ENCODE data around the gene EIF2AK2.

EIF2AK2 gene

GRCh38 chr2:37142546-37142945 lies 14.2 kb downstream of the EIF2AK2 start:
- no peaks in the 10 kb centered on the region for H3K79me2 ChIP-seq (ENCODE audit: low read length)
- H3K36me3 ChIP-seq (replicated peaks; ENCODE audit: insufficient read depth, low read length), result peaks cover 13% of the 10 kb centered on the region

GRCh38 chr2:37132914-37133313 lies 23.9 kb downstream of the EIF2AK2 start:
- H3K27me3 ChIP-seq (replicated peaks; ENCODE audit: insufficient read depth, low read length), result no peaks in the 10 kb centered on the region
- H3K9me3 ChIP-seq (replicated peaks; ENCODE audit: insufficient read depth, low read length), result no peaks in the 10 kb centered on the region
- no peaks in the 10 kb centered on the region for H3K9me2 ChIP-seq (replicated peaks; ENCODE audit: insufficient read depth, low read length)
- H3K4me2 ChIP-seq (ENCODE audit: low read depth, low read length), result no peak overlapping the region
- no peaks in the 10 kb centered on the region for H4K20me1 ChIP-seq (ENCODE audit: insufficient read depth, low read length)
- no peak overlapping the region for H2AFZ ChIP-seq (ENCODE audit: low read length)
- no peak for DNase-seq
- no peak overlapping the region for H3K9ac ChIP-seq (ENCODE audit: low read length)
- TF ChIP-seq EZH2 (optimal IDR thresholded peaks at IDR 0.05; ENCODE audit: low read depth, low read length) (no peak), EZH2phosphoT487 (IDR thresholded peaks at IDR 0.05; ENCODE audit: low read length) (no peak), CTCF (IDR thresholded peaks at IDR 0.05; ENCODE audit: low read length) (no peak)
- no peak overlapping the region for H3K4me3 ChIP-seq (ENCODE audit: low read length)
- no peaks in the 10 kb centered on the region for H3K4me1 ChIP-seq (ENCODE audit: low read length)
- no peaks in the 10 kb centered on the region for H3K36me3 ChIP-seq (replicated peaks; ENCODE audit: insufficient read depth, low read length)
- H3K79me2 ChIP-seq (ENCODE audit: low read length), result no peaks in the 10 kb centered on the region
- no peak overlapping the region for H3K27ac ChIP-seq (ENCODE audit: low read length)
- H3F3A ChIP-seq (ENCODE audit: insufficient read depth, low read length), result no peaks in the 10 kb centered on the region

More at GRCh38 chr2:37142546-37142945, 14.2 kb downstream of the EIF2AK2 start:
- H3K27ac ChIP-seq (ENCODE audit: low read length), result no peak overlapping the region
- H3K4me3 ChIP-seq (ENCODE audit: low read length), result no peak overlapping the region
- no peak for TF ChIP-seq EZH2 (optimal IDR thresholded peaks at IDR 0.05; ENCODE audit: low read depth, low read length)
- TF ChIP-seq CTCF (IDR thresholded peaks at IDR 0.05; ENCODE audit: low read length), result no peak
- TF ChIP-seq EZH2phosphoT487 (IDR thresholded peaks at IDR 0.05; ENCODE audit: low read length), result no peak
- no peaks in the 10 kb centered on the region for H3K4me1 ChIP-seq (ENCODE audit: low read length)
- no peak overlapping the region for H3K4me2 ChIP-seq (ENCODE audit: low read depth, low read length)
- no peaks in the 10 kb centered on the region for H3K9me2 ChIP-seq (replicated peaks; ENCODE audit: insufficient read depth, low read length)
- H3F3A ChIP-seq (ENCODE audit: insufficient read depth, low read length), result no peaks in the 10 kb centered on the region
- no peaks in the 10 kb centered on the region for H4K20me1 ChIP-seq (ENCODE audit: insufficient read depth, low read length)
- no peak for DNase-seq
- no peaks in the 10 kb centered on the region for H3K27me3 ChIP-seq (replicated peaks; ENCODE audit: insufficient read depth, low read length)
- no peak overlapping the region for H3K9ac ChIP-seq (ENCODE audit: low read length)
- H2AFZ ChIP-seq (ENCODE audit: low read length), result no peak overlapping the region
- H3K9me3 ChIP-seq (replicated peaks; ENCODE audit: insufficient read depth, low read length), result no peaks in the 10 kb centered on the region

- Histone ChIP-seq H3K9me3 (replicated peaks; ENCODE audit: insufficient read depth, low read length) (no peaks in the 10 kb centered on the region), H3K9ac (ENCODE audit: low read length) (no peak overlapping the region), H3K4me3 (ENCODE audit: low read length) (no peak overlapping the region), H3K4me2 (ENCODE audit: low read depth, low read length) (no peak overlapping the region), H3K36me3 (replicated peaks; ENCODE audit: insufficient read depth, low read length) (peaks cover 7% of the 10 kb centered on the region), H3K4me1 (ENCODE audit: low read length) (no peaks in the 10 kb centered on the region), H3K27ac (ENCODE audit: low read length) (no peak overlapping the region), H3K27me3 (replicated peaks; ENCODE audit: insufficient read depth, low read length) (no peaks in the 10 kb centered on the region), H3K9me2 (replicated peaks; ENCODE audit: insufficient read depth, low read length) (no peaks in the 10 kb centered on the region), H3K79me2 (ENCODE audit: low read length) (no peaks in the 10 kb centered on the region), H4K20me1 (ENCODE audit: insufficient read depth, low read length) (no peaks in the 10 kb centered on the region), H2AFZ (ENCODE audit: low read length) (no peak overlapping the region), H3F3A (ENCODE audit: insufficient read depth, low read length) (no peaks in the 10 kb centered on the region)
- DNase-seq, result no peak
- TF ChIP-seq EZH2 (optimal IDR thresholded peaks at IDR 0.05; ENCODE audit: low read depth, low read length) (no peak), CTCF (IDR thresholded peaks at IDR 0.05; ENCODE audit: low read length) (no peak), EZH2phosphoT487 (IDR thresholded peaks at IDR 0.05; ENCODE audit: low read length) (no peak)
Observed at GRCh38 chr2:37125416-37125815, 31.4 kb downstream of the EIF2AK2 start.

All from MM.1S (cell line).